Activated CD8-positive, alpha-beta memory T cell treated with anti-CD3 and anti-CD28 coated beads, Interleukin-2, amount 50 U/mL, for 1 hour (primary cell): ENCODE measurements around the gene ESPL1.
"Not testable (repeated sequence)": the region's sequence is repeated elsewhere in the genome, so short reads cannot be mapped to it uniquely, and the experiment has no call there.

ENCODE experiments used
- DNase-seq: peaks from one replicate; pipeline ENCODE4 v3.0.0-alpha.2; 2020; ENCODE audit errors: extremely low read depth

ESPL1 gene

GRCh38 chr12:53258541-53259539, 9.3 kb upstream of the ESPL1 start:
- DNase-seq: no peak

GRCh38 chr12:53259891-53260290, 8.2 kb upstream of the ESPL1 start:
- no peak for DNase-seq

- no peak for DNase-seq
These were observed 2.3 kb upstream of the ESPL1 start for GRCh38 chr12:53265783-53266182.

- no peak for DNase-seq
These were observed 647 bp upstream of the ESPL1 start for GRCh38 chr12:53267306-53267998.

GRCh38 chr12:53268630-53269562, 797 bp downstream of the ESPL1 start:
- no peak for DNase-seq

GRCh38 chr12:53274445-53274844, 6.3 kb downstream of the ESPL1 start:
- DNase-seq: no peak

GRCh38 chr12:53276511-53276910, 8.4 kb downstream of the ESPL1 start:
- no peak for DNase-seq

GRCh38 chr12:53277981-53278380, 9.9 kb downstream of the ESPL1 start:
- DNase-seq: no peak

- no peak for DNase-seq
These were observed 11.3 kb downstream of the ESPL1 start for GRCh38 chr12:53279283-53279869.

GRCh38 chr12:53279888-53280498, 11.9 kb downstream of the ESPL1 start:
- no peak for DNase-seq

GRCh38 chr12:53286448-53286847, 18.3 kb downstream of the ESPL1 start:
- DNase-seq: no peak

GRCh38 chr12:53287741-53288216, 19.7 kb downstream of the ESPL1 start:
- DNase-seq: peak; percentile 40

GRCh38 chr12:53288322-53288721, 20.2 kb downstream of the ESPL1 start:
- DNase-seq: no peak

GRCh38 chr12:53289891-53290290, 21.8 kb downstream of the ESPL1 start:
- no peak for DNase-seq

GRCh38 chr12:53290661-53291060, 22.6 kb downstream of the ESPL1 start:
- no peak for DNase-seq

GRCh38 chr12:53292426-53292825, 24.3 kb downstream of the ESPL1 start:
- no peak for DNase-seq

- peak; percentile 39 for DNase-seq
These were observed 27.2 kb downstream of the ESPL1 start, which contains the start of gene PFDN5 for GRCh38 chr12:53295070-53295890. Gene PFDN5, plus strand, starts transcription at chr12:53295542. Its CDS starts 26 bp downstream, at chr12:53295568.

GRCh38 chr12:53295891-53296219, 27.8 kb downstream of the ESPL1 start:
- no peak for DNase-seq

- DNase-seq: not testable (repeated sequence)
These were observed 29.0 kb downstream of the ESPL1 start for GRCh38 chr12:53297106-53297505.

GRCh38 chr12:53298164-53298563, 30.1 kb downstream of the ESPL1 start:
- DNase-seq: no peak
